NB4 (cell line): ENCODE measurements around the gene ENOX1.

ENCODE experiments used
- CTCF ChIP-seq: IDR thresholded peaks from one replicate; pipeline ENCODE4 v1.5.1; 2012; ENCODE audit warnings: low read depth, low read length
- MAX ChIP-seq: IDR thresholded peaks from 2 replicates; pipeline ENCODE4 v1.6.1; 2011; ENCODE audit warnings: low read depth, low read length

- TF ChIP-seq CTCF: no peak
- no peak for TF ChIP-seq MAX
Observed at GRCh38 chr13:43391036-43391435, 395.7 kb downstream of the ENOX1 start.
